Measurements from ENCODE around the gene CDKN2C. TPM values are rescaled to one million over a fixed set of nuclear protein-coding genes. Genes with fewer than 3 reads are reported as not detected.
"Not testable (repeated sequence)": the region's sequence is repeated elsewhere in the genome, so short reads cannot be mapped to it uniquely, and the experiment has no call there.

The CDKN2C gene
- total and polyA plus RNA-seq, 4 donors = 17.1 to 20.4 (median 18.4) TPM

DNA sequence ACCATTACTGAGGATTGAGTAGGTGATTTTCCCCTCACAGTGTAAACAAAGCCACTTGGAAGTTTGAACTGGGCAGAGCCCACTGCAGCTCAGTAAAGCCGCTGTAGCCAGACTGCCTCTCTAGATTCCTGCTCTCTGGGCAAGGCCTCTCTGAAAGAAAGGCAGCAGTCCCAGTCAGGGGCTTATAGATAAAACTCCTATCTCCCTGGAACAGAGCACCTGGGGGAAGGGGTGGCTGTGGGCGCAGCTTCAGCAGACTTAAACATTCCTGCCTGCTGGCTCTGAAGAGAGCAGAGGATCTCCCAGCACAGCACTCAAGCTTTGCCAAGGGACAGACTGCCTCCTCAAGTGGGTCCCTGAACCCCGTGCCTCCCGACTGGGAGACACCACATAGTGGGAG lies 35.5 kb downstream of the CDKN2C start:
- not testable (repeated sequence) for DNase-seq (ENCODE audit: low read depth in 4 of 6, low spot score in 6 of 6); H3K9me3 ChIP-seq (ENCODE audit: control insufficient read depth, insufficient read depth, low read length); H3K4me1 ChIP-seq (ENCODE audit: control insufficient read depth, insufficient read depth, low read length); H3K36me3 ChIP-seq (ENCODE audit: control insufficient read depth, insufficient read depth, low read length); H3K27ac ChIP-seq (ENCODE audit: low read depth, low read length); H3K4me3 ChIP-seq (ENCODE audit: low read depth, low read length); H3K27me3 ChIP-seq (ENCODE audit: control insufficient read depth, insufficient read depth, low read length)
- 84% methylated on average over 4 of the region's 4 CpGs for WGBS (ENCODE audit: insufficient coverage)

DNA sequence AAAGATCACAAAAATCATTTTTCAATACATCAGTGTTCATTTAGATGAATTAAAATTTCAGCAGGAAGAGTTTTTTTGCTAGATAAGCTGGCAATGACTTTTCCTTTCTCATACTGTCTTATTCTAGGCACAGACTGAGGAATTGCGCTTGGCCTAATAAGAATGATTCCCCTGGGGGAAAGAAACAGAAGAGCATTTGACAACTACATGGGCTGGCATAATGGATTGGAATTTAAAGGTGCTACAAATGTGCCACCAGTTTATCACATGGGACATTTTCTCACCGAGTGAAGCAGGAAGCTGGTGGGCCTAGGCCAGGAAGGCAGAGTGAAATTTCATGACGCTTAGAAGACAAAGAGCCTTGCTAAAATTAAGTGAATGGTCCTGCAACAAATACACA lies 39.3 kb downstream of the CDKN2C start:
- peak in 1 of 6 donors; percentile 3 for DNase-seq (ENCODE audit: low read depth in 4 of 6, low spot score in 6 of 6)
- Histone ChIP-seq H3K36me3 (ENCODE audit: control insufficient read depth, insufficient read depth, low read length) (no peaks in the 10 kb centered on the region), H3K27ac (ENCODE audit: low read depth, low read length) (no peak overlapping the region), H3K4me3 (ENCODE audit: low read depth, low read length) (no peak overlapping the region), H3K4me1 (ENCODE audit: control insufficient read depth, insufficient read depth, low read length) (no peaks in the 10 kb centered on the region), H3K9me3 (ENCODE audit: control insufficient read depth, insufficient read depth, low read length) (no peaks in the 10 kb centered on the region), H3K27me3 (ENCODE audit: control insufficient read depth, insufficient read depth, low read length) (no peaks in the 10 kb centered on the region)
- WGBS (ENCODE audit: insufficient coverage) = 67% methylated on average over 1 of the region's 3 CpGs

DNA sequence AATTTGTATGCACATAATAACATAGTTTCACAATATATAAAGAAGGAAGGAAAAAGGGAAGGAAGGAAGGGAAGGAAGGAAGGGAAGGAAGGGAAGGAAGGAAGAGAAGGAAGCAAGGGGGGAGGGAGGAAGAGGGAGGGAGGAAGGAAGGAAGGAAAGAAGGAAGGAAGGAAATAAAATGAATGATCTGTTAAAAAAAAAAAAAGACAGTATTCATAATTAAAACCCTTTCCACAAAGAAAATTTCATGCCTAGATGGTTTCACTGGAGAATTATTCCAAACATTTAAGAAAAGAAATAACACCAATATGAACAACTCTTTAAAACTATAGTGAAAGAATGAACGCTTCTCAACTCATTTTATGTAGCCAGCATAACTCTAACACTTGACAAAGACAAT lies 44.8 kb downstream of the CDKN2C start:
- no peak for DNase-seq (ENCODE audit: low read depth in 4 of 6, low spot score in 6 of 6)
- no peaks in the 10 kb centered on the region for H3K9me3 ChIP-seq (ENCODE audit: control insufficient read depth, insufficient read depth, low read length)
- H3K36me3 ChIP-seq (ENCODE audit: control insufficient read depth, insufficient read depth, low read length) = no peaks in the 10 kb centered on the region
- H3K27me3 ChIP-seq (ENCODE audit: control insufficient read depth, insufficient read depth, low read length) = no peaks in the 10 kb centered on the region
- H3K4me1 ChIP-seq (ENCODE audit: control insufficient read depth, insufficient read depth, low read length) = no peaks in the 10 kb centered on the region
- no peak overlapping the region for H3K4me3 ChIP-seq (ENCODE audit: low read depth, low read length)
- WGBS (ENCODE audit: insufficient coverage) = no CpG with 5 or more reads among the region's 1 CpG
- H3K27ac ChIP-seq (ENCODE audit: low read depth, low read length) = no peak overlapping the region

DNA sequence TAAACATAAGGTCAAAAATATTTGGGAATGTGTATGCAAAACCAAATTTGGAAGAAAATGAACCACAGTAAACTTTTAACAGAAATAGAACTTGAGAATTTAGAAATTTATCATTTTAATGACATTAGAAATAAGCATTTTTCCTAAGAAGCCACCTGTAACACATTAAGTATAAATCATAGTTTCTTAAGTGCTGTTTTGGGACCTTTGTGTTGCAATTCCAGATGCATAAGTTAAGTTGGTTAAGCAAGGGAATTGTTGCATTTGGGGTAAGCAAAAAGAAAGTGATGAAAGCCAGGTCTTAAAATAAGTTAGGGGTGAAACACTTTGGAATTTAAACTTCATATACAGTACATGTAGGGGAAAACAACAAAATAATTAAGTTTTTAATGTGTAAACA lies 49.8 kb downstream of the CDKN2C start:
- no peak for DNase-seq (ENCODE audit: low read depth in 4 of 6, low spot score in 6 of 6)
- no peaks in the 10 kb centered on the region for H3K27me3 ChIP-seq (ENCODE audit: control insufficient read depth, insufficient read depth, low read length)
- H3K27ac ChIP-seq (ENCODE audit: low read depth, low read length) = no peak overlapping the region
- H3K4me1 ChIP-seq (ENCODE audit: control insufficient read depth, insufficient read depth, low read length) = no peaks in the 10 kb centered on the region
- no peaks in the 10 kb centered on the region for H3K9me3 ChIP-seq (ENCODE audit: control insufficient read depth, insufficient read depth, low read length)
- no peaks in the 10 kb centered on the region for H3K36me3 ChIP-seq (ENCODE audit: control insufficient read depth, insufficient read depth, low read length)
- no peak overlapping the region for H3K4me3 ChIP-seq (ENCODE audit: low read depth, low read length)

Other genes with a start within 250 kb of the CDKN2C start
- gene FAF1, start 10.0 kb upstream of the CDKN2C start, total RNA-seq = 10 to 100 TPM; 61.3 to 66.9 TPM
- 10 to 100 TPM; 52.9 to 61.9 TPM for gene FAF1, start 10.0 kb upstream of the CDKN2C start, polyA plus RNA-seq (ENCODE audit: insufficient read length in 2 of 2)
- not detected for gene C1orf185, start 132.0 kb downstream of the CDKN2C start, total RNA-seq
- not detected for gene C1orf185, start 132.0 kb downstream of the CDKN2C start, polyA plus RNA-seq (ENCODE audit: insufficient read length in 2 of 2)

All from spinal cord (tissue), 10 donors.